Progenitor cell of endocrine pancreas (in vitro differentiated cells): Measurements from ENCODE around the gene TBC1D17. TPM values are rescaled to one million over a fixed set of nuclear protein-coding genes. Genes with fewer than 3 reads are reported as not detected.

Experiments used
- DNase-seq: peaks from one replicate; pipeline ENCODE4 v3.0.0; 2021; ENCODE audit warnings: low spot score; ENCODE audit not compliant: unreplicated experiment
- H3K27ac Mint-ChIP-seq: 2 replicates; pipeline ENCODE4 v1.8.0; 2021; ENCODE audit warnings: mild to moderate bottlenecking, moderate library complexity, mixed read lengths
- H3K27me3 Mint-ChIP-seq: 2 replicates; pipeline ENCODE4 v1.8.0; 2021; ENCODE audit warnings: mixed read lengths
- H3K36me3 Mint-ChIP-seq: 2 replicates; pipeline ENCODE4 v1.8.0; 2022; ENCODE audit warnings: mixed read lengths; ENCODE audit not compliant: insufficient read depth
- H3K4me1 Mint-ChIP-seq: 2 replicates; pipeline ENCODE4 v1.8.0; 2021; ENCODE audit warnings: low read depth, mixed read lengths
- H3K4me3 Mint-ChIP-seq: 2 replicates; pipeline ENCODE4 v1.8.0; 2021; ENCODE audit warnings: low read depth, mild to moderate bottlenecking, moderate library complexity, mixed read lengths
- H3K9me3 Mint-ChIP-seq: 2 replicates; pipeline ENCODE4 v1.8.0; 2021; ENCODE audit warnings: low read depth, mixed read lengths
- CTCF ChIP-seq: fragments of 200-600 bp; sonication (generic); IDR thresholded peaks from one replicate; pipeline ENCODE4 v1.5.0; 2021; ENCODE audit warnings: antibody characterized with exemption, mild to moderate bottlenecking; ENCODE audit not compliant: unreplicated experiment
- total RNA-seq: library from RNA; stranded (reverse); gene quantifications from 2 replicates; pipeline ENCODE4 v1.2.1, GENCODE V29; 2021

The TBC1D17 gene
- total RNA-seq, 1 donor from 2014 or later, result 44.6 TPM

DNA sequence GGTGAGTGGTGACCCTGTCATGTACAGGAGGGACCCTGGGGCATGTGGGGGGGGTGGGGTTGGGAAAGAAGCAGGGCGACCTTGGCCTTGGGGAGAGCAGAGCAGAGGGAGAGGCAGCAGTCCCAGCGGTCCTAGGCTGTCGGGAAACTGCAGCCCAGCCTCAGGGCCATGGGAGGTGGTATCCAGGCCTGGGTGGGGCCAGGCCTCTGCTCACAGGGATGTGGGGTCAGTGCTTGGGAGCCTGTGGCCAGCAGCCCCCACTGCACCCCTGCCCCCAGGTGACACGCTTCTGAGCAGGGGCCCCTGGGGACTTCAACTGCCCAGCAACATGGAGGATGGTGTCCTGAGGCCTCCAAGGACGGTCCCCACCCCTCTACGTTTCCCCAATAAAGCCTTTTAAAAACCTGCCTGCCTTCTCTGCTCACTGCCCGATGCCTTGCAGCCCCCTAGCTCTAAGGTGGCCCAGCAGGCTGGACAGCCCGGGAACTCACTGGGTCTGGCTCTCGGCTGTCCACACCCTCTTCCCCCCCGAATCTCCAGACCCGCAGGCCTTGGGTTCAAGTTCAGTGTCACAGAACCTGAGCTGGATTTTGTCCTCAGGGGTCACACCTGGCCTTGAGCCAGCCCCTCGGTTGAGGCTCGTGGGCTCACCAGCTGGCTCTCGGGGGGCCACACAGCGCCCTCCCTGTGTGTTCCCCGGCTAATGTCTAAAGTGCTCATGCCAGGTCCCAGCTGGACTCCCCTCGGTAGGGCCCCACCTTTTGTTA, 17.0 kb upstream of the TBC1D17 start:
- TF ChIP-seq CTCF, result no peak
- peaks cover 2% of the 10 kb centered on the region for H3K4me1 Mint-ChIP-seq
- no peak overlapping the region for H3K27ac Mint-ChIP-seq
- no peak overlapping the region for H3K4me3 Mint-ChIP-seq
- H3K36me3 Mint-ChIP-seq, result peaks cover 18% of the 10 kb centered on the region
- no peaks in the 10 kb centered on the region for H3K27me3 Mint-ChIP-seq
- DNase-seq, result no peak
- H3K9me3 Mint-ChIP-seq, result no peaks in the 10 kb centered on the region

GRCh38 chr19:49861107-49861506, 16.4 kb upstream of the TBC1D17 start:
- H3K27ac Mint-ChIP-seq, result no peak overlapping the region
- no peaks in the 10 kb centered on the region for H3K27me3 Mint-ChIP-seq
- TF ChIP-seq CTCF, result no peak
- no peak overlapping the region for H3K4me3 Mint-ChIP-seq
- H3K9me3 Mint-ChIP-seq, result no peaks in the 10 kb centered on the region
- H3K36me3 Mint-ChIP-seq, result peaks cover 20% of the 10 kb centered on the region
- DNase-seq, result no peak
- H3K4me1 Mint-ChIP-seq, result peaks cover 5% of the 10 kb centered on the region

GRCh38 chr19:49861541-49862378, 15.7 kb upstream of the TBC1D17 start:
- no peaks in the 10 kb centered on the region for H3K9me3 Mint-ChIP-seq
- no peak for DNase-seq
- TF ChIP-seq CTCF, result no peak
- H3K27ac Mint-ChIP-seq, result peak overlapping the region; percentile 45
- no peak overlapping the region for H3K4me3 Mint-ChIP-seq
- peaks cover 11% of the 10 kb centered on the region for H3K4me1 Mint-ChIP-seq
- H3K36me3 Mint-ChIP-seq, result peaks cover 21% of the 10 kb centered on the region
- H3K27me3 Mint-ChIP-seq, result no peaks in the 10 kb centered on the region

- no peak overlapping the region for H3K27ac Mint-ChIP-seq
- TF ChIP-seq CTCF, result peak; percentile 31
- H3K9me3 Mint-ChIP-seq, result no peaks in the 10 kb centered on the region
- peaks cover 13% of the 10 kb centered on the region for H3K4me1 Mint-ChIP-seq
- H3K36me3 Mint-ChIP-seq, result peaks cover 22% of the 10 kb centered on the region
- no peaks in the 10 kb centered on the region for H3K27me3 Mint-ChIP-seq
- no peak overlapping the region for H3K4me3 Mint-ChIP-seq
- no peak for DNase-seq
These were observed 14.9 kb upstream of the TBC1D17 start for GRCh38 chr19:49862391-49863253.
